Measurements from ENCODE around the gene FZD1. TPM values are rescaled to one million over a fixed set of nuclear protein-coding genes. Genes with fewer than 3 reads are reported as not detected.

Gene FZD1
- total and polyA plus RNA-seq, 2 experiments from 2014 or later, result 0.34 to 1.4 TPM

- no peak for ATAC-seq
- H3K4me1 ChIP-seq (ENCODE audit: insufficient read depth), result no peaks in the 10 kb centered on the region
- Mint-ChIP-seq H3K4me1 (peaks cover 6% of the 10 kb centered on the region; the same call in 2 of the 3 replicates), H3K4me3 (no peak overlapping the region), H3K36me3 (ENCODE audit: low read depth) (no peaks in the 10 kb centered on the region; the same call in 2 of the 3 replicates), H3K27me3 (ENCODE audit: insufficient read depth, low read depth, poor library complexity) (no peaks in the 10 kb centered on the region), H3K9me3 (peaks cover 7% of the 10 kb centered on the region; the same call in 2 of the 3 replicates), H3K27ac (no peak overlapping the region)
- H3K27ac ChIP-seq (ENCODE audit: low read depth), result no peak overlapping the region
- TF ChIP-seq REST (IDR thresholded peaks at IDR 0.05; ENCODE audit: unreplicated experiment) (no peak), CREB1 (CRISPR knock-in tag; IDR thresholded peaks at IDR 0.05; ENCODE audit: low read depth) (no peak), POLR2AphosphoS5 (IDR thresholded peaks at IDR 0.05; ENCODE audit: low read depth) (no peak)
- no peaks in the 10 kb centered on the region for H3K36me3 ChIP-seq (ENCODE audit: insufficient read depth)
- no peaks in the 10 kb centered on the region for H3K79me2 ChIP-seq (replicated peaks; ENCODE audit: insufficient read depth)
- no peak overlapping the region for H3K4me3 ChIP-seq
- H3K27me3 ChIP-seq (ENCODE audit: insufficient read depth), result no peaks in the 10 kb centered on the region
- H4K20me1 ChIP-seq (replicated peaks; ENCODE audit: insufficient read depth), result no peaks in the 10 kb centered on the region
- H3K4me2 ChIP-seq, result no peak overlapping the region
- no peaks in the 10 kb centered on the region for H3F3A ChIP-seq (replicated peaks; ENCODE audit: low read depth)
- H3K9me2 ChIP-seq (ENCODE audit: insufficient read depth), result no peaks in the 10 kb centered on the region
- no peak for DNase-seq (ENCODE audit: low spot score)
- H2AFZ ChIP-seq, result no peak overlapping the region
Observed at GRCh38 chr7:91230503-91230902, 33.7 kb upstream of the FZD1 start.

GRCh38 chr7:91233212-91233611 is 31.0 kb upstream of the FZD1 start:
- Histone ChIP-seq H4K20me1 (replicated peaks; ENCODE audit: insufficient read depth) (no peaks in the 10 kb centered on the region), H3K27me3 (ENCODE audit: insufficient read depth) (no peaks in the 10 kb centered on the region), H3K4me1 (ENCODE audit: insufficient read depth) (no peaks in the 10 kb centered on the region; the same call in 1 of the 2 replicates), H3K79me2 (replicated peaks; ENCODE audit: insufficient read depth) (no peaks in the 10 kb centered on the region), H3K27ac (ENCODE audit: low read depth) (no peak overlapping the region), H3K9me2 (ENCODE audit: insufficient read depth) (no peaks in the 10 kb centered on the region), H2AFZ (no peak overlapping the region), H3K4me2 (no peak overlapping the region), H3K36me3 (ENCODE audit: insufficient read depth) (no peaks in the 10 kb centered on the region), H3K4me3 (no peak overlapping the region), H3F3A (replicated peaks; ENCODE audit: low read depth) (no peaks in the 10 kb centered on the region)
- DNase-seq (ENCODE audit: low spot score), result no peak
- Mint-ChIP-seq H3K36me3 (ENCODE audit: low read depth) (no peaks in the 10 kb centered on the region), H3K4me1 (peaks cover 16% of the 10 kb centered on the region; the same call in 2 of the 3 replicates), H3K9me3 (no peaks in the 10 kb centered on the region), H3K4me3 (no peak overlapping the region), H3K27ac (no peak overlapping the region), H3K27me3 (ENCODE audit: insufficient read depth, low read depth, poor library complexity) (no peaks in the 10 kb centered on the region)
- ATAC-seq, result no peak
- no peak for TF ChIP-seq REST (IDR thresholded peaks at IDR 0.05; ENCODE audit: unreplicated experiment)
- TF ChIP-seq CREB1 (CRISPR knock-in tag; IDR thresholded peaks at IDR 0.05; ENCODE audit: low read depth), result no peak
- TF ChIP-seq ZNF331 (CRISPR knock-in tag; IDR thresholded peaks at IDR 0.05; ENCODE audit: low read depth), result no peak
- no peak for TF ChIP-seq ZNF462 (CRISPR knock-in tag; IDR thresholded peaks at IDR 0.05)
- TF ChIP-seq NANOG (IDR thresholded peaks at IDR 0.05; ENCODE audit: borderline replicate concordance), result no peak
- no peak for TF ChIP-seq POLR2AphosphoS5 (IDR thresholded peaks at IDR 0.05; ENCODE audit: low read depth)
- TF ChIP-seq JUNB (IDR thresholded peaks at IDR 0.05; ENCODE audit: unreplicated experiment), result no peak
